GM23338 (cell line): ENCODE measurements around the gene PI4K2A. TPM values are rescaled to one million over a fixed set of nuclear protein-coding genes. Genes with fewer than 3 reads are reported as not detected.

Source experiments
- ATAC-seq: fragments of 200-7000 bp; cut with Tn5 transposase; 3 replicates; pipeline ENCODE4 v1.9.1; 2020
- DNase-seq: peaks from one replicate; pipeline ENCODE4 v3.0.0-alpha.2; 2015; ENCODE audit warnings: low spot score
- H2AFZ ChIP-seq: fragments of 200-600 bp; sonication (generic); 2 replicates; pipeline ENCODE4 v1.8.0; 2016; ENCODE audit warnings: antibody characterized with exemption, mild to moderate bottlenecking, moderate library complexity
- H3F3A ChIP-seq: fragments of 200-600 bp; sonication (generic); replicated peaks from 2 replicates; pipeline ENCODE4 v1.8.0; 2017; ENCODE audit warnings: antibody characterized with exemption, mixed run types, low read depth
- H3K27ac ChIP-seq: fragments of 200-600 bp; sonication (generic); 2 replicates; pipeline ENCODE4 v1.6.1; 2016; ENCODE audit warnings: low read depth
- H3K27me3 ChIP-seq: fragments of 200-600 bp; sonication (generic); 2 replicates; pipeline ENCODE4 v1.8.0; 2016; ENCODE audit warnings: mild to moderate bottlenecking, mixed run types, moderate library complexity; ENCODE audit not compliant: insufficient read depth
- H3K36me3 ChIP-seq: fragments of 200-600 bp; sonication (generic); 2 replicates; pipeline ENCODE4 v1.8.0; 2016; ENCODE audit warnings: mild to moderate bottlenecking; ENCODE audit not compliant: insufficient read depth
- H3K4me1 ChIP-seq: fragments of 200-600 bp; sonication (generic); 2 replicates; pipeline ENCODE4 v1.8.0; 2016; ENCODE audit warnings: mild to moderate bottlenecking, moderate library complexity; ENCODE audit not compliant: insufficient read depth
- H3K4me2 ChIP-seq: fragments of 200-600 bp; sonication (generic); 2 replicates; pipeline ENCODE4 v1.7.1; 2017; ENCODE audit warnings: mixed run types
- H3K4me3 ChIP-seq: fragments of 200-600 bp; sonication (generic); 2 replicates; pipeline ENCODE4 v1.6.1; 2016; ENCODE audit warnings: mixed run types
- H3K79me2 ChIP-seq: fragments of 200-600 bp; sonication (generic); replicated peaks from 2 replicates; pipeline ENCODE4 v1.8.0; 2017; ENCODE audit warnings: mild to moderate bottlenecking; ENCODE audit not compliant: insufficient read depth
- H3K9me2 ChIP-seq: fragments of 200-600 bp; sonication (generic); 2 replicates; pipeline ENCODE4 v1.8.0; 2017; ENCODE audit not compliant: insufficient read depth
- H4K20me1 ChIP-seq: fragments of 200-600 bp; sonication (generic); replicated peaks from 2 replicates; pipeline ENCODE4 v1.8.0; 2017; ENCODE audit warnings: mild to moderate bottlenecking; ENCODE audit not compliant: insufficient read depth
- H3K27ac Mint-ChIP-seq: 2 replicates; pipeline ENCODE4 v1.8.0; 2020; ENCODE audit warnings: inconsistent platforms, mild to moderate bottlenecking, moderate library complexity, mixed read lengths
- H3K27me3 Mint-ChIP-seq: 3 replicates; pipeline ENCODE4 v1.8.0; 2022; ENCODE audit warnings: low read depth, mild to moderate bottlenecking, moderate library complexity, mixed read lengths, inconsistent platforms; ENCODE audit not compliant: insufficient read depth, poor library complexity
- H3K36me3 Mint-ChIP-seq: 3 replicates; pipeline ENCODE4 v1.8.0; 2021; ENCODE audit warnings: low read depth, mild to moderate bottlenecking, inconsistent platforms, moderate library complexity, mixed read lengths
- H3K4me1 Mint-ChIP-seq: 3 replicates; pipeline ENCODE4 v1.8.0; 2020; ENCODE audit warnings: mild to moderate bottlenecking, inconsistent platforms, mixed read lengths
- H3K4me3 Mint-ChIP-seq: 3 replicates; pipeline ENCODE4 v1.8.0; 2021; ENCODE audit warnings: moderate library complexity, mild to moderate bottlenecking, inconsistent platforms, mixed read lengths
- H3K9me3 Mint-ChIP-seq: 3 replicates; pipeline ENCODE4 v1.8.0; 2020; ENCODE audit warnings: moderate library complexity, mild to moderate bottlenecking, inconsistent platforms, mixed read lengths
- CTCF ChIP-seq, 2 experiments: fragments of 200-600 bp in 1 of 2; sonication (generic) in 1 of 2; conservative IDR thresholded peaks; 2 replicates each; pipeline versions ENCODE4 v1.5.1 to v1.6.1; 2016 to 2017; ENCODE audit warnings: antibody characterized with exemption in 2 of 2, low read depth in 2 of 2, mild to moderate bottlenecking in 2 of 2, moderate library complexity in 1 of 2
- EZH2phosphoT487 ChIP-seq: fragments of 200-600 bp; sonication (generic); IDR thresholded peaks from one replicate; pipeline ENCODE4 v1.8.1; 2018; ENCODE audit warnings: antibody characterized with exemption; ENCODE audit not compliant: unreplicated experiment
- JUNB ChIP-seq: IDR thresholded peaks from one replicate; pipeline ENCODE4 v1.6.1; 2016; ENCODE audit warnings: antibody characterized with exemption; ENCODE audit not compliant: unreplicated experiment
- REST ChIP-seq: IDR thresholded peaks from one replicate; pipeline ENCODE4 v1.6.1; 2018; ENCODE audit warnings: antibody characterized with exemption; ENCODE audit not compliant: unreplicated experiment
- ZNF331 ChIP-seq: fragments of 250-450 bp; sonication (Bioruptor Pico); IDR thresholded peaks from 2 replicates; pipeline ENCODE4 v1.5.0; 2020; ENCODE audit warnings: low read depth, mild to moderate bottlenecking, moderate library complexity
- ZNF462 ChIP-seq: fragments of 250-450 bp; sonication (Bioruptor Pico); IDR thresholded peaks from 2 replicates; pipeline ENCODE4 v1.5.0; 2020; ENCODE audit warnings: mild to moderate bottlenecking, moderate library complexity
- polyA plus RNA-seq: library from polyadenylated mRNA; unstranded; fragments of >200 nt; fragmentation: Nextera tagmentation; extraction: Ambion mirVana; gene quantifications from 2 replicates; pipeline ENCODE4 v1.2.1, GENCODE V29; 2016
- total RNA-seq: library from RNA; depleted of rRNA; stranded (reverse); fragments of >200 nt; shearing (Covaris generic); gene quantifications from 2 replicates; pipeline ENCODE4 v1.2.3, GENCODE V29; 2014

The PI4K2A gene
- total and polyA plus RNA-seq, 2 experiments from 2014 or later, result 8.1 to 29.2 TPM

GRCh38 chr10:97679594-97679993 lies 39.1 kb downstream of the PI4K2A start (continued):
- TF ChIP-seq CTCF (conservative IDR thresholded peaks at IDR 0.05; ENCODE audit: low read depth in 2 of 2) (no peak), REST (no peak)

- H3K36me3 Mint-ChIP-seq, result no peaks in the 10 kb centered on the region
- Histone ChIP-seq H3K79me2 (peaks cover 25% of the 10 kb centered on the region), H3K4me1 (peaks cover 16% of the 10 kb centered on the region), H3K27ac (no peak overlapping the region), H3K4me2 (no peak overlapping the region), H3K27me3 (no peaks in the 10 kb centered on the region), H3K9me2 (no peaks in the 10 kb centered on the region), H4K20me1 (peaks cover 21% of the 10 kb centered on the region), H3K4me3 (no peak overlapping the region), H3F3A (peaks cover 3% of the 10 kb centered on the region; the same call in 1 of the 2 replicates), H2AFZ (no peak overlapping the region), H3K36me3 (no peaks in the 10 kb centered on the region)
- peaks cover 10% of the 10 kb centered on the region for H3K4me1 Mint-ChIP-seq
- H3K4me3 Mint-ChIP-seq, result no peak overlapping the region
- DNase-seq (no peak), ATAC-seq (no peak)
- H3K27ac Mint-ChIP-seq, result no peak overlapping the region
- no peaks in the 10 kb centered on the region for H3K9me3 Mint-ChIP-seq
- peaks cover 11% of the 10 kb centered on the region for H3K27me3 Mint-ChIP-seq
- TF ChIP-seq JUNB (no peak), ZNF462 (CRISPR knock-in tag) (no peak), CTCF (conservative IDR thresholded peaks at IDR 0.05; ENCODE audit: low read depth in 2 of 2) (no peak), ZNF331 (CRISPR knock-in tag) (no peak), EZH2phosphoT487 (no peak), REST (no peak)
These were observed 41.6 kb downstream of the PI4K2A start for GRCh38 chr10:97682042-97682441.
